Measurements from ENCODE around the gene RENBP.
"Not testable (repeated sequence)": the region's sequence is repeated elsewhere in the genome, so short reads cannot be mapped to it uniquely, and the experiment has no call there.

The RENBP gene

GRCh38 chrX:153944140-153944799, at the start of gene RENBP:
Gene RENBP, minus strand, starts transcription at chrX:153944643. Its CDS starts 33 bp downstream, at chrX:153944610.
- DNase-seq (ENCODE audit: low read depth in 2 of 2, low spot score in 1 of 2) = no peak

DNA sequence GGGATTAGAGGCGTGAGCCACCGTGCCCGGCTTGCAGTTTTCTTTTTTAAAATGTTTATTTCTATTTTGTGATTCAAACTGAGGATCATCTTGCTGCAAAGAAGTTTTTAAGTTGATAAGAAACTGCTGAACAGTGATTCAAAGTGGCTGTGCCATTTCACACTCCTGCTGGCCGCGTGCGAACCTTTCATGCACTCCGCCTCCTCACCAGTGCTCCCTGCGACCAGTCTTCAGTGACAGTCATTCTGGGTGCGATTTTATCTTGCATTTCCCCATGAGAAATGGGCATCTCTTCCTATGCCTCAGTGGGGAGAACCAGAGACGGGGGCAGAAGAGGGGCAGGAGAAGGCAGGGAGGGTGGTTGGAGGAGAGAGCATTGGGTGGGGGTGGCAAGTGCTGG, 49.5 kb upstream of the RENBP start:
- no peak for DNase-seq (ENCODE audit: low read depth in 2 of 2, low spot score in 1 of 2)

GRCh38 chrX:153993079-153993478, 48.6 kb upstream of the RENBP start:
- DNase-seq (ENCODE audit: low read depth in 2 of 2, low spot score in 1 of 2) = no peak

GRCh38 chrX:153992180-153992579, 47.7 kb upstream of the RENBP start:
- no peak for DNase-seq (ENCODE audit: low read depth in 2 of 2, low spot score in 1 of 2)

DNA sequence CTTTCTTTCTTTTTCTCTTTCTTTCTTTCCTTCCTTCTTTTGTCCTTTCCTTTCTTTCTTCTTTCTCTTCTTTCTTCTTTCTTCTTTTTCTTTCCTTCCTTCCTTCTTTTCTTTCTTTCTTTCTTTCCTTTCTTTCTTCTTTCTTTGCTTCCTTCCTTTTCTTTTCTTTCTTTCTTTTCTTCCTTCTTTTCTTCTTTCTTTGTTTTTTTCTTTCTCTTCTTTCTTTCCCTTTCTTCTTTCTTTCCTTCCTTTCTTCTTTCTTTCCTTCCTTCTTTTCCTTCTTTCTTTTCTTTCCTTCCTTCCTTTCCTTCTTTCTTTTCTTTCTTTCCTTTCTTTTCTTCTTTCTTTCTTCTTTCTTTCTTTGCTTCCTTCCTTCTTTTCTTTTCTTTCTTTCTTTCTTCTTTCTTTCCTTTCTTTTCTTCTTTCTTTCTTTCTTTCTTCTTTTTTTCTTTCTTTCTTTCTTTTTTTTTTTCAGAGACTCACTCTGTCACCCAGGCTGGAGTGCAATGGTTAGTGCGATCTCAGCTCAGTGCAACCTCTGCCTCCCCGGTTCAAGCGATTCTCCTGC, 46.7 kb upstream of the RENBP start:
- no peak for DNase-seq (ENCODE audit: low read depth in 2 of 2, low spot score in 1 of 2)

GRCh38 chrX:153989973-153990655, 45.7 kb upstream of the RENBP start:
- DNase-seq (ENCODE audit: low read depth in 2 of 2, low spot score in 1 of 2) = no peak

DNA sequence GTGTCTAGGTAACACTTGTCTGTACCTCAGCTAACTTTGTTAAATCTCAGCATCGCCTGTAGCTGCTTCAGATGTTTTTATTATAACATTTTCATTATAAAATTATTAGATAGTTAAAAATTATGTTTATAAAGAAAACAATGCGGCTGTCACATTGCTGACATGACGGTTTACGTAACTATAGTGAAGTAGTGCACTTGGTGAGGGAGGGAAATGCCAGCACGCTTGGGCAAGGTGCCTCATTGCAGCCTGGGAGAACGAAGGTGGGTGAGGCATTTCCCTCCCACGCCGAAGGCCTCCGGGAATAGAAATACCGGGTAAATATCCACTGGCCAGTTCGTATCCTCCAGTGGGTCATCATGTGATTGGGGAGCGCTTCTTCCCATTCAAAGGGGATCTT, 44.0 kb upstream of the RENBP start:
- DNase-seq (ENCODE audit: low read depth in 2 of 2, low spot score in 1 of 2) = no peak

DNA sequence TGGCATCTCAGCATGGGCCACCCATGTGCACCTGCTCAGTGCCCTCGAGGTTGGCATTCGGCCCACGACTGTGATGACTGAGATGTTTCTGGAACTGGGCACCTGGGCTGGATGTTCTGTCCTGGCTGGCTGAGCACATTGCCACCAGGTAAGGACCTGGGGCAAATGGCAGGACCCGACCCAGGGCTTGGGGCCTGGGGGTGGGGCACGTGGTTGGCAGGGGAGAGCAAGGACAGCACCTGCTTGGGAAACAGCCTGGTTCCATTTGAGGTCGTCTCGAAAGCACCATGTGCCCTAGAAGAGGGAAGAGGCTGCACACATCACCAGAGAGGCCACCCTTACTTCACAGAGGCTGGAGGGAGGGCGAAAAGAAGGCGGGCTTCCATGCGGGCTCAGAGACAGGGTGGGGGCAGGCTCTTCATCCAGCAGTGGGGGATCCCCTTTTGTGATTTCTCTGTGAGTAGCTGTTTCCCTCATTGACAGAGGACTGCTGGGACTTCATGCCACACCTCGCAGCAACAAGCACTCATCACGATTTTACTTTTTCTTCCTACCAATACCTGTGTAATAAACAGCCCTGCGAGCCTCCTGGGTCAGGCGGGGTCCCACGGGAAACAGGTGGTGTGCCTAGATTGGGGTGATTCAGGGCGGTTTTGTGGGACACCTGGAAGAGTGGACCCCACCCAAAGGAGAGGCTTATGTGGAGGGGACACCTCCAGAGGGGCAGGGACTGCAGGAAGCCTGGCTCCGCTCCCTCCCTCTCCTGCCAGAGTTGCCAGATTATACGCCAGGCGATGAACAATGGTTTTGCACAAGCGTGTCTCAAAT, 40.1 kb upstream of the RENBP start:
- DNase-seq (ENCODE audit: low read depth in 2 of 2, low spot score in 1 of 2) = no peak

GRCh38 chrX:153983321-153983801, 38.9 kb upstream of the RENBP start:
- no peak for DNase-seq (ENCODE audit: low read depth in 2 of 2, low spot score in 1 of 2)

DNA sequence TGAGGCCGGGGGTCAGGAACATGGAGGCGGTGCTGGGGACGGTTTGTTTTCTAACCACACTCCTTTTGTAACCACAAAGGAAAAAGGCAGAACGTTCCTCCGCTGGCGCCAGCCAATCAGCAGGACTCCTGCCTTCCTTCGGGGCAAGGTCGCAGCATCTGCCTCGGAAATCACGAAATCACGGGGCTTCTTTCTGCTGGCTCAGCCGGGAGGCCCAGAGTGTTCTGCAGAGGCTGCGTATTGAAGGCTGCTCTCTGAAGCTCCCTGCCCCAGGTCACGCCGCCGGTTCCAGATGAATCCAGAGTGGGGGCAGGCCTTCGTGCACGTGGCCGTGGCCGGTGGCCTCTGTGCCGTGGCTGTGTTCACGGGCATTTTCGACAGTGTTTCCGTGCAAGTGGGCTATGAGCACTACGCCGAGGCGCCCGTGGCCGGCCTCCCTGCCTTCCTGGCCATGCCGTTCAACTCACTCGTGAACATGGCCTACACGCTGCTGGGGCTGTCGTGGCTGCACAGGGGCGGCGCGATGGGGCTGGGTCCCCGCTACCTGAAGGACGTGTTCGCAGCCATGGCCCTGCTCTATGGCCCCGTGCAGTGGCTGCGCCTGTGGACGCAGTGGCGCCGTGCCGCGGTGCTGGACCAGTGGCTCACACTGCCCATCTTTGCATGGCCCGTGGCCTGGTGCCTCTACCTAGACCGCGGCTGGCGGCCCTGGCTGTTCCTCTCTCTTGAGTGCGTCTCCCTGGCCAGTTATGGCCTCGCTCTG, 37.5 kb upstream of the RENBP start:
- DNase-seq (ENCODE audit: low read depth in 2 of 2, low spot score in 1 of 2) = no peak

DNA sequence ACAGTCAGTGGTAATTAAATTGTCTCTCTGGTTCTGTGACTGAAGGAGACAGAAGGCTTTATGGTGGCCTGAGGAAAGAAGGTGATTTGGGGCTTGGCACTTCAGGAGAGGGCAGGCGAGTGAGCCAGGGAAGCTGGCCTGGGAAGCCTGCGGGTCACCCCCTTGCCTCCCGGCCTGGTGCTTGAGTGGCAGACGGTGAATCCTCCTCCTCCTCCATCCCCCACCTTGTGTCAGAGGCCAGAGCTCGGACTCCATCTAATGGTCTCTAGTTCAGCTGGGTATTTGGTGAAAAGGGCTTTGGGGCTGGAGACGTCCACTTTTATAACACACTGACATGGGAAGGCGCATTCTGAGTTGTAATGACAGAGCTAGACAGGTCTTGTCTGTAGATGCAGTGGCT, 36.8 kb upstream of the RENBP start:
- DNase-seq (ENCODE audit: low read depth in 2 of 2, low spot score in 1 of 2) = no peak

- DNase-seq (ENCODE audit: low read depth in 2 of 2, low spot score in 1 of 2) = not testable (repeated sequence)
These were observed 36.0 kb upstream of the RENBP start for GRCh38 chrX:153980394-153980793.

DNA sequence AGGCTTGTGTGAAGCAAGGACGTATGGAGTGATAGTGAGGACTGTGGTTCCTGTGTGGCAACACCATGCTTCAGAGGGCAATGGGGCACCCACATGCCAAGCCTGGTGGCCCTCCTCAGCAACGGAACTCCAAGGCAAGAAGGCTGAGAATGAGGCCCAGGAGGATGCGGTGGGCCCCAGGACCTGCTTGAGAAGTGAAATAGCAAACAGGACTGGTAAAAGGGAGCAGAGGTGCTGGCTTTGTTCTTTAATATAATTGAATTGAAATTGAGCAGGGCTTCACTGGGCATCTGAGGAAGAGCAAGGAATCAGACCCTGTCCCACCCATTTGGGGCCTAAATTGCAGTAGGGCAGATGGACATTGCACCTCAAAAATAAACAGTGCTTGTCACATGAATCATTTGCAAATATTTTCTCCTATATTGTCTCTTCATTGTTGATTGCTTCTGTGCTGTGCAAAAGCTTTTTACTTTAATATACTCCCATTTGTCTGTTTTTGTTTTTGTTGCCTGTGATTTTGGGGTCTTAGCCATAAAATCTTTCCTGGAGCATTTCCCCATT, 30.4 kb upstream of the RENBP start:
- DNase-seq (ENCODE audit: low read depth in 2 of 2, low spot score in 1 of 2) = no peak

DNA sequence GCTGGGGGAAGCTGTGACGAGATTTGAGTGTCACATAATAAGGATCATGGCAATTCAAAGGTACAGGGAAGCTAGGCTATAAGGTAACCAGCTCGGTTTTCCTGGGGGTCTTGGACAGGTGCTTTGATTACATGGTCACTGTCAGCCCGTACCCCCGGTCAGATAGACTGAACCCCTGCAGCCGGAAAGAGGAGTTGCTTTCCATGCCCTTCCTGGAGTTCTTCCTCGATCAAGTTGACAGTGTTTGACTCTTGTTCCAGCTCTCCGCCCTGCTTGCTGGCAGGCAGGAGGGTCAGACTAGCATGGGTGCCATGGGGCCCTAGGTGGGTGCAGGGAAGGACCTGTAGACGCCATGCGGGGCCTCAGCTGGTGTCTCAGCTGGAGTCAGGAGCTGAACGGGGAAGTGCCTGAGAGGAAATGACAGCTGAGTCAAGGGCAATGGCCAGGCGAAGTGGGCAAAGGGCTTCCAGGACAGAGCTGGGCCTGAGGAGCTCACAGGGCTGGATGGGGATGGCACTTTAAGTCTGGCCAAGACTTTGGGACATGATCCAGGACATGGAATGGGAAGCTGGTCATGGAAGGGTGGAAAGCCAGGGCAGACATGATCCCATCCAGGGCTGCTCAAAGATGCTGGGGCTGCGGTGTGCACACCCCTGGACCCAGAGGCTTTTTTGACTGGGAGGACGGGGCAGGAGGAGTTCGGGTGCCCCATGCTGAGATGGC, 29.7 kb upstream of the RENBP start:
- DNase-seq (ENCODE audit: low read depth in 2 of 2, low spot score in 1 of 2) = no peak

DNA sequence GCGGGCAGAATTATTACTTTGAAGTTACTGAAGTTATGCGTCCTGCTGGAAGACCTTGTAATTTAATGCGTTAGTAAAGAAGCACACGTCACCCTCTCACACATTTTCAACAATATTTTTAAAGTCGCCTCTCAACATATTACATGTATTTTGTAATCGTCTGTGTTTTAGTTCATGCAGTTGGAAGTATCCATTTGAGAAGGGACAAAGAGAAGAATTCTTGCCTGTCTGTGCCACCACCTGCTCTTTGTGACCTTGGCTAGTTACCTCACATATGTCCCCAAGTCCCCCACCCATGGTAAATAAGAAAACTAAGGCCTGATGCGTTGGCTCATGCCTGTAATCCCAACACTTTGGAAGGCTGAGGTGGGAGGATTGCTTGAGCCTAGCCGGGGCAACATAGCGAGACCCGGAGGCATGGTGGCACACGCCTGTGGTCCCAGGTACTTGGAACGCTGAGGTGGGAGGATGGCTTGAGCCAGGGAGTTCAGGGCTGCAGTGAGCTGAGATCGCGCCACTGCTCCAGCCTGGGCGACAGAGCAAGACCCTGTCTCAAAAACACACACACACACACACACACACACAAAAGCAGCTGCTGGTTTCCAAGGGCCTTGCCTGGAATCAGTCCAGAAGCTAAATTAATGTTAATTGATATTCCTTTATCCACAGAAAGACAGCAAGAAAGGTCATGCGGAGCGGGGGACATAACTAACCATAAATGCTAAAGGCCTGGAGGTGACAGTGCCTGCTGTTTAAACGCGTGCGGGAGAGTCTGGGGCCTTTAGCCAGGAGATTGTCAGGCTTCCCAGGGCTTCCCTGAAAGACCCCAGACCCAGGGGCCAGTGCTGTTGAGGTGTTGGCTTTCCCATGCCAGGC, 28.9 kb upstream of the RENBP start:
- no peak for DNase-seq (ENCODE audit: low read depth in 2 of 2, low spot score in 1 of 2)

- peak; percentile 62 to 81 for DNase-seq (ENCODE audit: low read depth in 2 of 2, low spot score in 1 of 2)
These were observed 28.1 kb upstream of the RENBP start, which contains the start of gene TMEM187 for GRCh38 chrX:153972368-153973126. Gene TMEM187, plus strand, starts transcription at chrX:153972754. Its CDS starts 9,309 bp downstream, at chrX:153982063.

DNA sequence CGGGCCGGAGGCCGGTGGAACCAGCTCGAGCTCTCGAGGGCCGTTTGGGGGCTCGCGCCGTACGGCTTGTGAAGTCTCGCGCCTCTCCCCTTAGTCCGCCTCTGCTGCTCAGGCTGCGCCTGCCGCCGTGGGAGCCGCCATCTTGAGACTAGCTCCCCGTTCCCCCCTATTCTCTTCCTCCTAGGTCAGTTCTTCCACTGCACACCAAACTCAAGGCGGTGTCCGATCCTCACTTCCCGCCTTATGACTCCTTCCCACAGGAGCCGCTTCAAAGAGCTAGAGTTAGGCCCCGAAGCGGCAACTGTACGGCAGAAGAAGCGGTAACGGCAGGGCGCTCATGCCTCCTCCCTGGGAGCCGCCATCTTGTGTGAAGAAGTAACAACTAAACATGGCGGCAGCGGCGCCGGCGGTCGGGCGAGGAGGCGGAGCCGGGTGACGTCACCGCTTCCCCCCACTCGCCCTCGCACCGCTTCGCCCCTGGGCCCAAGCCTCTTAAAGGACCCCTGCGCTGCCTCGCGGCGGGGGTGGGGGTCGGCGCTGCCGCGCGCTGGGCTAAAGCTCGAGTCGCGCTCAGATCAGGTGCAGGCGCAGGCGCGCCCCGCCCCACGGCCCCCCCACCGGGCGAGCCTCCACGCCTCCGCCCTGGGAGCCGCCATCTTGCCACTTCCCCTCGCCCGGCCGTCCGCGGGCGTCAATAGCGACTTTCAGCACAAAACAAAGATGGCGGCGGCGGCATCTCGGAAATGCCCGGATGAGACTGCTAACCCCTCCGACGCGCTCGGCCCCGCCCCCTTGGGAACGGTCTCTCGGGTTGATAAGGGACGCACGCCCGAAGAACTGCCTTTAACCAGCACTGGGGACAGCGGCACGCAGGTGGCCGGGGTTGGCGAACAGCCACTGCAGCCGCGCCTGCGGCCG, 27.3 kb upstream of the RENBP start, which contains the start of gene HCFC1:
Gene HCFC1 (minus strand): TSS at position 369 of the 918 bp plus-strand sequence. CDS start 978 bp downstream, outside the sequence.
- DNase-seq (ENCODE audit: low read depth in 2 of 2, low spot score in 1 of 2) = peak; percentile 72 to 89

Measured in stimulated activated CD8-positive, alpha-beta memory T cell treated with anti-CD3 and anti-CD28 coated beads, Interleukin-4, amount 100 ng/mL, for 4 hours (primary cell).